HCT116 (cell line): Measurements from ENCODE around the gene CD200R1L. TPM values are rescaled to one million over a fixed set of nuclear protein-coding genes. Genes with fewer than 3 reads are reported as not detected.

ENCODE experiments used
- ATAC-seq: fragments of 200-7000 bp; cut with Tn5 transposase; 2 replicates; pipeline ENCODE4 v1.9.1; 2020; ENCODE audit warnings: mild to moderate bottlenecking, moderate library complexity
- BruUV-seq: library from RNA; stranded (reverse); fragments of 400-500 nt; replicated peaks from 2 replicates; lab custom pipeline; 2021; lab: Mats Ljungman, UMichigan
- CTCF ChIA-PET: fragments of 300-600 bp; sonication (Branson Sonifier 250); formaldehyde crosslinking; loops from one replicate; lab custom pipeline; 2021; ENCODE audit warnings: antibody characterized with exemption; lab: Charles Lee
- POLR2A ChIA-PET: fragments of 300-600, 350-600 bp; sonication (Branson Sonifier 250); formaldehyde crosslinking; loops from one replicate; lab custom pipeline; 2021; ENCODE audit warnings: antibody characterized with exemption; lab: Charles Lee
- RAD21 ChIA-PET, 2 experiments: fragments of 300-600 bp; sonication (Branson Sonifier 250); formaldehyde crosslinking; loops; one replicate each; lab custom pipeline; 2023; ENCODE audit warnings: low total read pairs in 2 of 2; ENCODE audit not compliant: uncharacterized antibody in 2 of 2, unreplicated experiment in 2 of 2, low non-redundant PET in 1 of 2; lab: Charles Lee
- DNase-seq: peaks from one replicate; pipeline ENCODE4 v3.0.0-alpha.2; 2010; ENCODE audit warnings: low read depth, low spot score
- H2AFZ ChIP-seq: fragments of 200-600 bp; shearing (Covaris generic), sonication (generic); 2 replicates; pipeline ENCODE4 v1.6.1; 2017; ENCODE audit warnings: low read depth, mixed run types, mixed read lengths, antibody characterized with exemption, low read length; ENCODE audit not compliant: poor library complexity, severe bottlenecking
- H3K27ac ChIP-seq: 2 replicates; pipeline ENCODE4 v1.5.1; 2012; ENCODE audit warnings: low read depth, low read length
- H3K27me3 ChIP-seq: fragments of 200-600 bp; sonication (generic); 2 replicates; pipeline ENCODE4 v1.6.1; 2016; ENCODE audit warnings: mixed run types, low read length, mixed read lengths; ENCODE audit not compliant: insufficient read depth
- H3K36me3 ChIP-seq, 2 experiments: fragments of 200-500 bp in 1 of 2; fragments of 200-600 bp in 1 of 2; sonication (Bioruptor generic) in 1 of 2; sonication (generic) in 1 of 2; 2 replicates each; pipeline versions ENCODE4 v1.5.1 to v1.6.1; 2014 to 2016; ENCODE audit warnings: low read length in 2 of 2, inconsistent platforms in 1 of 2, mixed read lengths in 1 of 2, mixed run types in 1 of 2; ENCODE audit not compliant: insufficient read depth in 2 of 2, control insufficient read depth in 1 of 2
- H3K4me1 ChIP-seq, 2 experiments: fragments of 200-600 bp in 1 of 2; sonication (generic) in 1 of 2; 2 replicates each; pipeline versions ENCODE4 v1.5.1 to v1.6.1; 2012 to 2017; ENCODE audit warnings: low read length in 2 of 2, inconsistent platforms in 1 of 2, mild to moderate bottlenecking in 1 of 2, mixed read lengths in 1 of 2, mixed run types in 1 of 2, moderate library complexity in 1 of 2; ENCODE audit not compliant: insufficient read depth in 2 of 2, control insufficient read depth in 1 of 2
- H3K4me2 ChIP-seq: fragments of 200-600 bp; sonication (generic); 2 replicates; pipeline ENCODE4 v1.6.1; 2017; ENCODE audit warnings: mixed run types, low read length, mixed read lengths
- H3K4me3 ChIP-seq, 2 experiments: fragments of 200-600 bp in 1 of 2; sonication (generic) in 1 of 2; replicated peaks in 1 of 2; 2 replicates each; pipeline ENCODE4 v1.5.1; 2011 to 2016; ENCODE audit warnings: low read length in 2 of 2, control low read depth in 1 of 2, low read depth in 1 of 2, mild to moderate bottlenecking in 1 of 2, mixed read lengths in 1 of 2, mixed run types in 1 of 2
- H3K79me2 ChIP-seq: fragments of 200-600 bp; sonication (generic); 2 replicates; pipeline ENCODE4 v1.6.1; 2017; ENCODE audit warnings: mild to moderate bottlenecking, mixed run types, low read length, moderate library complexity, mixed read lengths; ENCODE audit not compliant: insufficient read depth
- H3K9ac ChIP-seq: fragments of 200-600 bp; sonication (generic); 2 replicates; pipeline ENCODE4 v1.6.1; 2016; ENCODE audit warnings: low read length, mixed read lengths
- H3K9me2 ChIP-seq: fragments of 200-600 bp; sonication (generic), shearing (Covaris generic); 2 replicates; pipeline ENCODE4 v1.6.1; 2017; ENCODE audit warnings: mixed run types, mild to moderate bottlenecking, moderate library complexity; ENCODE audit not compliant: insufficient read depth
- H3K9me3 ChIP-seq, 2 experiments: fragments of 200-500 bp in 1 of 2; fragments of 200-600 bp in 1 of 2; sonication (Bioruptor generic) in 1 of 2; sonication (generic) in 1 of 2; 2 replicates each; pipeline ENCODE4 v1.6.1; 2014 to 2017; ENCODE audit warnings: low read length in 2 of 2, mixed read lengths in 2 of 2, inconsistent platforms in 1 of 2, low read depth in 1 of 2, mild to moderate bottlenecking in 1 of 2, mixed run types in 1 of 2, moderate library complexity in 1 of 2; ENCODE audit not compliant: control insufficient read depth in 1 of 2, insufficient read depth in 1 of 2
- H4K20me1 ChIP-seq: fragments of 200-600 bp; sonication (generic), shearing (Covaris generic); 2 replicates; pipeline ENCODE4 v1.6.1; 2017; ENCODE audit warnings: mixed run types, mild to moderate bottlenecking, moderate library complexity; ENCODE audit not compliant: insufficient read depth
- CTCF ChIP-seq, 3 experiments: fragments of 200-600 bp in 1 of 3; sonication (generic) in 1 of 3; IDR thresholded peaks in 2 of 3; conservative IDR thresholded peaks in 1 of 3; 2 replicates each; pipeline ENCODE4 v1.5.1; 2012 to 2017; ENCODE audit warnings: low read depth in 2 of 3, low read length in 2 of 3, antibody characterized with exemption in 1 of 3, borderline replicate concordance in 1 of 3, control low read depth in 1 of 3, mild to moderate bottlenecking in 1 of 3, mixed read lengths in 1 of 3, mixed run types in 1 of 3, moderate library complexity in 1 of 3; ENCODE audit not compliant: insufficient read depth in 1 of 3
- POLR2AphosphoS5 ChIP-seq: IDR thresholded peaks from 2 replicates; pipeline ENCODE4 v1.6.1; 2011; ENCODE audit warnings: mild to moderate bottlenecking, low read depth, low read length, moderate library complexity
- REST ChIP-seq: IDR thresholded peaks from 2 replicates; pipeline ENCODE4 v1.6.1; 2012; ENCODE audit warnings: low read depth
- intact Hi-C: fragments of 100-400 bp; cut with micrococcal nuclease; formaldehyde crosslinking; loops from 2 replicates; pipeline ENCODE4 v1.10.0; 2022
- total RNA-seq: library from RNA; stranded (reverse); gene quantifications from one replicate; pipeline ENCODE4 v1.2.1, GENCODE V29; 2021; ENCODE audit not compliant: unreplicated experiment

Gene CD200R1L
- total RNA-seq, 1 experiment from 2014 or later, result not detected

GRCh38 chr3:112817271-112817670, 29.4 kb downstream of the CD200R1L start:
- DNase-seq (no peak), ATAC-seq (no peak)
- H3K4me1 ChIP-seq, result no peaks in the 10 kb centered on the region
- H3K27me3 ChIP-seq, result no peaks in the 10 kb centered on the region
- H3K9me2 ChIP-seq, result no peaks in the 10 kb centered on the region
- intact Hi-C loops, result no loop called here
- ChIA-PET CTCF (interaction anchor here (1.4 kb wide), 1 partner anchor 174 kb away, joined by 4 read pairs; no protein-coding TSS in a partner anchor), POLR2A (no interaction called here), RAD21 (no interaction called here)
- H4K20me1 ChIP-seq, result no peaks in the 10 kb centered on the region
- no peak overlapping the region for H3K4me2 ChIP-seq
- no TSS peak for BruUV-seq
- no peak overlapping the region for H3K9ac ChIP-seq
- no peaks in the 10 kb centered on the region for H3K36me3 ChIP-seq
- no peaks in the 10 kb centered on the region for H3K9me3 ChIP-seq
- TF ChIP-seq CTCF (IDR thresholded peaks at IDR 0.05 in 2 of 3, conservative IDR thresholded peaks at IDR 0.05 in 1 of 3; ENCODE audit: borderline replicate concordance in 1 of 3, insufficient read depth in 1 of 3, low read depth in 2 of 3, low read length in 2 of 3) (no peak), REST (no peak), POLR2AphosphoS5 (no peak)
- TF ChIP-seq, all 23 proteins: peak for 0
- Histone ChIP-seq H3K27ac (no peak overlapping the region), H2AFZ (no peak overlapping the region), H3K79me2 (no peaks in the 10 kb centered on the region), H3K4me3 (no peak overlapping the region)
